A549 (cell line): ENCODE data around the gene PRDM11. TPM values are rescaled to one million over a fixed set of nuclear protein-coding genes. Genes with fewer than 3 reads are reported as not detected.

ENCODE experiments used
- ATAC-seq, 2 experiments: fragments of 200-7000 bp in 1 of 2; fragments of >200 bp in 1 of 2; cut with Nextera tagmentation in 1 of 2; cut with Tn5 transposase in 1 of 2; 3 replicates each; pipeline versions ENCODE4 v1.8.0 to v1.9.1; 2018 to 2020; ENCODE audit warnings: mild to moderate bottlenecking in 1 of 2, moderate library complexity in 1 of 2
- CTCF ChIA-PET: fragments of 300-600 bp; sonication (Branson Sonifier 250); formaldehyde crosslinking; extraction: SDS; loops from one replicate; lab custom pipeline; 2021; ENCODE audit warnings: antibody characterized with exemption, inconsistent platforms; lab: Yijun Ruan, JAX
- POLR2A ChIA-PET: fragments of 350-600 bp; formaldehyde crosslinking; extraction: SDS; loops from one replicate; lab custom pipeline; 2021; ENCODE audit warnings: antibody characterized with exemption, inconsistent platforms; lab: Yijun Ruan, JAX
- DNase-seq, 2 experiments: peaks; one replicate each; pipeline versions ENCODE4 v3.0.0 to v3.0.0-alpha.2; 2011 to 2016; ENCODE audit warnings: low read depth in 1 of 2, low spot score in 1 of 2
- FAIRE-seq: peaks from 2 replicates; lab custom pipeline; 2011; peaks lifted over from hg19 to GRCh38; lab: Jason Lieb, UNC
- H3K27ac ChIP-seq, 2 experiments: fragments of >200 bp; sonication (Bioruptor Twin); formaldehyde crosslinking; 3 replicates each; pipeline ENCODE4 v1.5.1; 2016 to 2017
- H3K4me1 ChIP-seq: fragments of >200 bp; sonication (Bioruptor Twin); formaldehyde crosslinking; 3 replicates; pipeline ENCODE4 v1.6.1; 2016
- H3K4me2 ChIP-seq: fragments of >200 bp; sonication (Bioruptor Twin); formaldehyde crosslinking; 3 replicates; pipeline ENCODE4 v1.6.1; 2016
- H3K4me3 ChIP-seq: fragments of >200 bp; sonication (Bioruptor Twin); formaldehyde crosslinking; 3 replicates; pipeline ENCODE4 v1.5.1; 2016
- H3K9me3 ChIP-seq: fragments of >200 bp; sonication (Bioruptor Twin); formaldehyde crosslinking; 3 replicates; pipeline ENCODE4 v1.6.1; 2016
- CBX2 ChIP-seq: fragments of 200-600 bp; sonication (generic); IDR thresholded peaks from 2 replicates; pipeline ENCODE4 v1.6.1; 2016; ENCODE audit warnings: low read depth, mild to moderate bottlenecking, borderline replicate concordance
- CBX8 ChIP-seq: fragments of 200-600 bp; sonication (generic); IDR thresholded peaks from 2 replicates; pipeline ENCODE4 v1.6.1; 2016
- CHD4 ChIP-seq: fragments of 200-600 bp; sonication (generic); IDR thresholded peaks from 2 replicates; pipeline ENCODE4 v1.6.1; 2016; ENCODE audit warnings: antibody characterized with exemption, mild to moderate bottlenecking, borderline replicate concordance
- EHF ChIP-seq: fragments of 250-450 bp; sonication (Bioruptor Pico); IDR thresholded peaks from 2 replicates; pipeline ENCODE4 v1.5.0; 2020; ENCODE audit warnings: mild to moderate bottlenecking
- FOSB ChIP-seq: fragments of 250-450 bp; sonication (Bioruptor Pico); IDR thresholded peaks from 2 replicates; pipeline ENCODE4 v1.5.0; 2020; ENCODE audit warnings: mild to moderate bottlenecking, moderate library complexity
- FOXS1 ChIP-seq: fragments of 250-450 bp; sonication (Bioruptor Pico); IDR thresholded peaks from 2 replicates; pipeline ENCODE4 v1.5.0; 2020; ENCODE audit warnings: mild to moderate bottlenecking, moderate library complexity
- HDAC2 ChIP-seq: fragments of 200-600 bp; sonication (generic); IDR thresholded peaks from 2 replicates; pipeline ENCODE4 v1.6.1; 2016
- HEYL ChIP-seq: fragments of 250-450 bp; sonication (Bioruptor Pico); IDR thresholded peaks from 2 replicates; pipeline ENCODE4 v1.8.0; 2021; ENCODE audit warnings: mild to moderate bottlenecking, moderate library complexity
- HOXB5 ChIP-seq: fragments of 250-450 bp; sonication (Bioruptor Pico); IDR thresholded peaks from 2 replicates; pipeline ENCODE4 v1.5.0; 2020; ENCODE audit warnings: mild to moderate bottlenecking, moderate library complexity
- JUNB ChIP-seq: fragments of >200 bp; sonication (Bioruptor Twin); formaldehyde crosslinking; IDR thresholded peaks from 2 replicates; pipeline ENCODE4 v1.6.1; 2016
- KDM1A ChIP-seq: fragments of 200-600 bp; sonication (generic); IDR thresholded peaks from 2 replicates; pipeline ENCODE4 v1.6.1; 2016; ENCODE audit warnings: low read depth, mild to moderate bottlenecking
- KDM5A ChIP-seq: fragments of 200-600 bp; sonication (generic); IDR thresholded peaks from 2 replicates; pipeline ENCODE4 v1.6.1; 2016; ENCODE audit warnings: antibody characterized with exemption, mild to moderate bottlenecking
- MAFK ChIP-seq: fragments of 450-650 bp; IDR thresholded peaks from 2 replicates; pipeline ENCODE4 v1.6.1; 2014; ENCODE audit not compliant: partially characterized antibody
- MAX ChIP-seq: IDR thresholded peaks from 2 replicates; pipeline ENCODE4 v1.6.1; 2012
- NPAS2 ChIP-seq: fragments of 250-450 bp; sonication (Bioruptor Pico); IDR thresholded peaks from 2 replicates; pipeline ENCODE4 v1.8.0; 2022; ENCODE audit warnings: mild to moderate bottlenecking, moderate library complexity, borderline replicate concordance
- PHF8 ChIP-seq: fragments of 200-600 bp; sonication (generic); IDR thresholded peaks from 2 replicates; pipeline ENCODE4 v1.6.1; 2016; ENCODE audit warnings: low read depth, mild to moderate bottlenecking, antibody characterized with exemption, moderate library complexity, borderline replicate concordance
- RARB ChIP-seq: fragments of 250-450 bp; sonication (Bioruptor Pico); IDR thresholded peaks from 2 replicates; pipeline ENCODE4 v1.8.0; 2021; ENCODE audit warnings: mild to moderate bottlenecking, moderate library complexity
- RCOR1 ChIP-seq: fragments of 150-350 bp; IDR thresholded peaks from 2 replicates; pipeline ENCODE4 v1.6.1; 2014; ENCODE audit warnings: antibody characterized with exemption, low read length, low read depth
- RFX5 ChIP-seq: fragments of 450-650 bp; IDR thresholded peaks from 2 replicates; pipeline ENCODE4 v1.7.1; 2014; ENCODE audit warnings: antibody characterized with exemption, mild to moderate bottlenecking, moderate library complexity
- SMC3 ChIP-seq: fragments of >200 bp; sonication (Bioruptor Twin); formaldehyde crosslinking; IDR thresholded peaks from 3 replicates; pipeline ENCODE4 v1.6.1; 2018; ENCODE audit warnings: inconsistent platforms
- ZFP36 ChIP-seq: fragments of 450-650 bp; IDR thresholded peaks from 2 replicates; pipeline ENCODE4 v1.6.1; 2014; ENCODE audit warnings: borderline replicate concordance; ENCODE audit not compliant: partially characterized antibody
- ZSCAN20 ChIP-seq: fragments of 250-450 bp; sonication (Bioruptor Pico); IDR thresholded peaks from 2 replicates; pipeline ENCODE4 v1.8.0; 2022; ENCODE audit warnings: mild to moderate bottlenecking, moderate library complexity
- WGBS: methylation state at CpG from one replicate; pipeline ENCODE4 v1.1.6; 2017; ENCODE audit errors: missing lambda C conversion rate; 5-methylcytosine and 5-hydroxymethylcytosine counted together
- polyA plus RNA-seq, 4 experiments: library from polyadenylated mRNA; depleted of rRNA in 3 of 4; stranded (reverse); fragments of >200 nt; fragmentation: RNase III in 1 of 4; extraction: RNeasy Plus Mini Kit Qiagen cat#74134 plus additional on column Dnase treatment in 1 of 4; gene quantifications; 2 replicates in 3 of 4; 3 replicates in 1 of 4; pipeline ENCODE4 v1.2.3, GENCODE V29; 2011 to 2017
- TF ChIP-seq, protein P1 (sequence below): fragments of >200 bp; sonication (Bioruptor Twin); formaldehyde crosslinking; IDR thresholded peaks from 3 replicates; pipeline ENCODE4 v1.6.1; 2016
- TF ChIP-seq, protein P2 (sequence below): fragments of 450-650 bp; IDR thresholded peaks from 2 replicates; pipeline ENCODE4 v1.6.1; 2014; ENCODE audit warnings: antibody characterized with exemption
- TF ChIP-seq, protein P3 (sequence below): fragments of >200 bp; sonication (Bioruptor Twin); formaldehyde crosslinking; IDR thresholded peaks from 3 replicates; pipeline ENCODE4 v1.5.1; 2016

Gene PRDM11
- polyA plus RNA-seq, 2 of the 4 experiments (the other 2 are of a cell fraction): 4.3 to 5.3 TPM

DNA sequence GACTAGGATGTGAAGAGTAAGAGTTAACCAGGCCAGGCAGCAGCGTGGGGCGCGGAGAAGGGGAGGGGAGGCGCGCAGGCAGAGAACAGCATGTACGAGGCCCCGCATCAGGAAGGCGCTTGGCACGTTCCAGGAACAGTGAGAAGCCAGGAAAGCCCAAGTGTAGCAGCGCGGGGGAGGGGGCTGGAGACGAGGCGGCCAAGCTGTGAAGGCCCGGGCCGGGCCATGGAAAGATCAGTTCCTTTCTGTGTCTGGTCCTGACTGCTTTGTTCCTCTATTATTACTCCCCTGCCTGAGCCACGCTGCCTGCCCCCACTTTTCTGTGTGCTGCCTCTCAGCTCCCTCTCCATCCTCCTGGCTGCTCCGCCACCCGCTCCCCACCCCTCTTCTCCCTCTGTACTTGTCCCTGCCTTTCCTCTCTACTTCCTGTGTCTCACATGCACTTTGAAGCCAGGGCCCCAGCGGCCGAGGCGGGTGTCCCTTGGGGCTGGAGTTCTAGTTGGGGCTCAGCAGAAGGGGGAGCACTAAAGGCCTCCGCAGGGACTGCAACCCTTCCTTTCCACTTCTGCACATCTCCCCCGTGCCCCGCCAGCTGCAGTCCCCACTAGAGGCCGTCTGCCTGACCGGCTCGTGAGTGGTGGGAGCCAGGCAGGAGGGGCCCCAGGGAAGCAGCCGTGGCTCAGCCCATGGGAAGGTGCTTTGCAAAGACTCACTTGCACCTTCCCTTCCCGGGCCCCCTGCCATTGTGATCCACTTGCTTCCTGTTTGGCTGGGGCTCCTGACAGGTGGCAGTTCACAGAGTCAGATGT lies 63.7 kb downstream of the PRDM11 start:
- no peak for ATAC-seq
- Histone ChIP-seq H3K4me2 (no peak overlapping the region), H3K4me3 (no peak overlapping the region), H3K9me3 (no peaks in the 10 kb centered on the region), H3K27ac (no peak overlapping the region), H3K4me1 (no peaks in the 10 kb centered on the region)
- DNase-seq: no peak
- WGBS: 88% methylated on average over 28 of the region's 29 CpGs
- no peak for FAIRE-seq
- ChIA-PET CTCF (interaction anchor here (0.7 to 2.3 kb wide), 9 partner anchors 11 to 100 kb away, joined by 3 to 10 read pairs (median 4); no protein-coding TSS in a partner anchor), POLR2A (no interaction called here)
- no peak for TF ChIP-seq HDAC2
- TF ChIP-seq CBX2: no peak
- TF ChIP-seq, protein P1, sequence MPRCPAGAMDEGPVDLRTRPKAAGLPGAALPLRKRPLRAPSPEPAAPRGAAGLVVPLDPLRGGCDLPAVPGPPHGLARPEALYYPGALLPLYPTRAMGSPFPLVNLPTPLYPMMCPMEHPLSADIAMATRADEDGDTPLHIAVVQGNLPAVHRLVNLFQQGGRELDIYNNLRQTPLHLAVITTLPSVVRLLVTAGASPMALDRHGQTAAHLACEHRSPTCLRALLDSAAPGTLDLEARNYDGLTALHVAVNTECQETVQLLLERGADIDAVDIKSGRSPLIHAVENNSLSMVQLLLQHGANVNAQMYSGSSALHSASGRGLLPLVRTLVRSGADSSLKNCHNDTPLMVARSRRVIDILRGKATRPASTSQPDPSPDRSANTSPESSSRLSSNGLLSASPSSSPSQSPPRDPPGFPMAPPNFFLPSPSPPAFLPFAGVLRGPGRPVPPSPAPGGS: no peak
- TF ChIP-seq RCOR1: no peak
- no peak for TF ChIP-seq KDM1A
- TF ChIP-seq RFX5: no peak
- TF ChIP-seq EHF (CRISPR knock-in tag): no peak
- no peak for TF ChIP-seq NPAS2
- TF ChIP-seq, protein P2, sequence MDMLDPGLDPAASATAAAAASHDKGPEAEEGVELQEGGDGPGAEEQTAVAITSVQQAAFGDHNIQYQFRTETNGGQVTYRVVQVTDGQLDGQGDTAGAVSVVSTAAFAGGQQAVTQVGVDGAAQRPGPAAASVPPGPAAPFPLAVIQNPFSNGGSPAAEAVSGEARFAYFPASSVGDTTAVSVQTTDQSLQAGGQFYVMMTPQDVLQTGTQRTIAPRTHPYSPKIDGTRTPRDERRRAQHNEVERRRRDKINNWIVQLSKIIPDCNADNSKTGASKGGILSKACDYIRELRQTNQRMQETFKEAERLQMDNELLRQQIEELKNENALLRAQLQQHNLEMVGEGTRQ: no peak
- no peak for TF ChIP-seq PHF8
- no peak for TF ChIP-seq KDM5A
- TF ChIP-seq FOXS1 (CRISPR knock-in tag): no peak
- TF ChIP-seq MAFK: no peak
- TF ChIP-seq HEYL (CRISPR knock-in tag): no peak
- TF ChIP-seq ZFP36: no peak
- TF ChIP-seq RARB (CRISPR knock-in tag): no peak
- no peak for TF ChIP-seq ZSCAN20
- TF ChIP-seq, protein P3, sequence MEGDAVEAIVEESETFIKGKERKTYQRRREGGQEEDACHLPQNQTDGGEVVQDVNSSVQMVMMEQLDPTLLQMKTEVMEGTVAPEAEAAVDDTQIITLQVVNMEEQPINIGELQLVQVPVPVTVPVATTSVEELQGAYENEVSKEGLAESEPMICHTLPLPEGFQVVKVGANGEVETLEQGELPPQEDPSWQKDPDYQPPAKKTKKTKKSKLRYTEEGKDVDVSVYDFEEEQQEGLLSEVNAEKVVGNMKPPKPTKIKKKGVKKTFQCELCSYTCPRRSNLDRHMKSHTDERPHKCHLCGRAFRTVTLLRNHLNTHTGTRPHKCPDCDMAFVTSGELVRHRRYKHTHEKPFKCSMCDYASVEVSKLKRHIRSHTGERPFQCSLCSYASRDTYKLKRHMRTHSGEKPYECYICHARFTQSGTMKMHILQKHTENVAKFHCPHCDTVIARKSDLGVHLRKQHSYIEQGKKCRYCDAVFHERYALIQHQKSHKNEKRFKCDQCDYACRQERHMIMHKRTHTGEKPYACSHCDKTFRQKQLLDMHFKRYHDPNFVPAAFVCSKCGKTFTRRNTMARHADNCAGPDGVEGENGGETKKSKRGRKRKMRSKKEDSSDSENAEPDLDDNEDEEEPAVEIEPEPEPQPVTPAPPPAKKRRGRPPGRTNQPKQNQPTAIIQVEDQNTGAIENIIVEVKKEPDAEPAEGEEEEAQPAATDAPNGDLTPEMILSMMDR: no peak
- TF ChIP-seq MAX: no peak

DNA sequence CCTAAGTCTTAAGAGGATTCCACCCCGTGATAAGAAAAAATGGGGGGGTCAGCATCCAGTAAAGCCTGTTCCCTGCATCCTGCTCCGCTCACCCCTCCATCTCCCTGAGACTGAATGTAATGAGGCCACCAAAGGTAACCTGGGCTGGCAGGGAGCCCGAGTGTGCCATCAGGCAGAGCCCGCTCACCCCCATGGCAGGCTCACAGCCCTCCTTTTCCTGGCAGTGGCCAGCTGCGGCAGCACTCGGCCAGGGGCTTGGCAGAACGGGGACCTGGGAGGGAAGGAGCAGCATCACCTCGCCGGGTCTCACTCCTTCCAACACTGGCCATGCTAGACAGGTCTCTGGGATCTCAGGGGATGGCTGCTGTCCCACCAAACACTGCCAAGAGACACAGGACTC lies 64.4 kb downstream of the PRDM11 start:
- WGBS: 95% methylated on average over 7 of the region's 9 CpGs
- ChIA-PET POLR2A (no interaction called here), CTCF (interaction anchor here (0.7 to 2.3 kb wide), 7 partner anchors 10 to 97 kb away, joined by 3 to 10 read pairs (median 3); no protein-coding TSS in a partner anchor)
- FAIRE-seq (no peak), DNase-seq (no peak), ATAC-seq (no peak)
- Histone ChIP-seq H3K27ac (no peak overlapping the region), H3K9me3 (no peaks in the 10 kb centered on the region), H3K4me2 (no peak overlapping the region), H3K4me1 (no peaks in the 10 kb centered on the region), H3K4me3 (no peak overlapping the region)
- TF ChIP-seq CBX8 (no peak), FOXS1 (CRISPR knock-in tag) (no peak), SMC3 (no peak), JUNB (no peak), FOSB (CRISPR knock-in tag) (no peak), KDM5A (no peak), HOXB5 (CRISPR knock-in tag) (no peak), CHD4 (no peak), ZFP36 (no peak), HDAC2 (no peak)
- TF ChIP-seq, protein P3: no peak
